GM12891 (cell line): ENCODE data around the gene KY.

ENCODE experiments used
- PAX5 ChIP-seq: IDR thresholded peaks from 2 replicates; pipeline ENCODE4 v1.6.1; 2011; ENCODE audit warnings: low read length, moderate library complexity, mild to moderate bottlenecking; ENCODE audit not compliant: insufficient read depth, severe bottlenecking
- POLR2A ChIP-seq: IDR thresholded peaks from 2 replicates; pipeline ENCODE4 v1.6.1; 2011; ENCODE audit warnings: low read depth, low read length, control low read depth
- POLR2AphosphoS5 ChIP-seq: IDR thresholded peaks from 2 replicates; pipeline ENCODE4 v1.6.1; 2011; ENCODE audit warnings: low read depth, low read length, control low read depth
- POU2F2 ChIP-seq: IDR thresholded peaks from 2 replicates; pipeline ENCODE4 v1.6.1; 2011; ENCODE audit warnings: low read depth, mild to moderate bottlenecking, control low read depth, low read length, moderate library complexity
- SPI1 ChIP-seq: IDR thresholded peaks from 2 replicates; pipeline ENCODE4 v1.6.1; 2011; ENCODE audit warnings: low read depth, low read length, control low read depth
- TAF1 ChIP-seq: IDR thresholded peaks from 2 replicates; pipeline ENCODE4 v1.6.1; 2011; ENCODE audit warnings: low read depth, low read length, control low read depth

- TF ChIP-seq POLR2A (no peak), POLR2AphosphoS5 (no peak), TAF1 (no peak), POU2F2 (no peak), SPI1 (no peak), PAX5 (no peak)
These were observed 14.4 kb downstream of the KY start for GRCh38 chr3:134636406-134636805.
